NCI-H748 treated with DMSO at 0.1 percent for 48 hours (cell line): Measurements from ENCODE around the gene PCNT.

Source experiments
- DNase-seq: peaks from one replicate; lab custom pipeline; 2025; lab: John Stamatoyannopoulos, UW

Gene PCNT

GRCh38 chr21:46483300-46484295 is 159.6 kb downstream of the PCNT start:
- no peak for DNase-seq

GRCh38 chr21:46486481-46487126 is 162.6 kb downstream of the PCNT start:
- no peak for DNase-seq

GRCh38 chr21:46489162-46489663 is 165.3 kb downstream of the PCNT start:
- DNase-seq = no peak

GRCh38 chr21:46489800-46490199 is 165.8 kb downstream of the PCNT start:
- DNase-seq = no peak

GRCh38 chr21:46491553-46491952 is 167.6 kb downstream of the PCNT start:
- no peak for DNase-seq

GRCh38 chr21:46492851-46493250 is 168.9 kb downstream of the PCNT start:
- DNase-seq = no peak

GRCh38 chr21:46493828-46494227 is 169.9 kb downstream of the PCNT start:
- no peak for DNase-seq
